HepG2 (cell line): ENCODE data around the gene C22orf31. TPM values are rescaled to one million over a fixed set of nuclear protein-coding genes. Genes with fewer than 3 reads are reported as not detected.

Experiments
- CCDC6 ChIP-seq: sonication (generic); formaldehyde crosslinking; IDR thresholded peaks from 2 replicates; pipeline ENCODE4 v1.8.1; 2022; ENCODE audit warnings: mild to moderate bottlenecking, missing genetic modification reagents, moderate library complexity
- EP300 ChIP-seq, 3 experiments: sonication (generic) in 1 of 3; formaldehyde crosslinking in 1 of 3; IDR thresholded peaks; 2 replicates each; pipeline versions ENCODE4 v1.5.1 to v1.6.1; 2011 to 2020; ENCODE audit warnings: low read depth in 2 of 3, low read length in 2 of 3, borderline replicate concordance in 1 of 3, improper control_type of control experiment in 1 of 3, mild to moderate bottlenecking in 1 of 3, missing genetic modification reagents in 1 of 3, moderate library complexity in 1 of 3
- FOXO1 ChIP-seq: sonication (generic); formaldehyde crosslinking; IDR thresholded peaks from 2 replicates; pipeline ENCODE4 v1.4.0; 2020; ENCODE audit warnings: missing genetic modification reagents
- HOXA3 ChIP-seq: sonication (generic); formaldehyde crosslinking; IDR thresholded peaks from 2 replicates; pipeline ENCODE4 v1.5.0; 2020; ENCODE audit warnings: missing genetic modification reagents
- ISL2 ChIP-seq: sonication (generic); formaldehyde crosslinking; IDR thresholded peaks from 2 replicates; pipeline ENCODE4 v1.5.0; 2020; ENCODE audit warnings: missing genetic modification reagents
- NR0B2 ChIP-seq: sonication (generic); formaldehyde crosslinking; IDR thresholded peaks from 2 replicates; pipeline ENCODE4 v1.4.0; 2020; ENCODE audit warnings: mild to moderate bottlenecking, missing genetic modification reagents
- NR2C2 ChIP-seq: sonication (generic); formaldehyde crosslinking; IDR thresholded peaks from 2 replicates; pipeline ENCODE4 v1.4.0; 2020; ENCODE audit warnings: missing genetic modification reagents, mild to moderate bottlenecking, moderate library complexity, borderline replicate concordance
- POLR2A ChIP-seq, 2 experiments: IDR thresholded peaks; 2 replicates each; pipeline ENCODE4 v1.6.1; 2011; ENCODE audit warnings: low read depth in 2 of 2, low read length in 2 of 2, mild to moderate bottlenecking in 1 of 2, moderate library complexity in 1 of 2; ENCODE audit not compliant: insufficient read depth in 1 of 2
- SALL1 ChIP-seq: sonication (generic); formaldehyde crosslinking; IDR thresholded peaks from 2 replicates; pipeline ENCODE4 v1.8.0; 2022; ENCODE audit warnings: mild to moderate bottlenecking, missing genetic modification reagents
- SMARCC2 ChIP-seq: fragments of 450-650 bp; IDR thresholded peaks from 2 replicates; pipeline ENCODE4 v1.6.1; 2017; ENCODE audit warnings: antibody characterized with exemption, mild to moderate bottlenecking
- TARDBP ChIP-seq: sonication (generic); formaldehyde crosslinking; IDR thresholded peaks from 2 replicates; pipeline ENCODE4 v1.8.0; 2022; ENCODE audit warnings: mild to moderate bottlenecking, missing genetic modification reagents
- TEAD3 ChIP-seq: optimal IDR thresholded peaks from 2 replicates; pipeline ENCODE3; 2016; ENCODE audit warnings: borderline replicate concordance
- ZBTB25 ChIP-seq: IDR thresholded peaks from 2 replicates; pipeline ENCODE4 v1.6.1; 2018; ENCODE audit warnings: missing genetic modification reagents
- ZMYM3 ChIP-seq: sonication (generic); formaldehyde crosslinking; IDR thresholded peaks from 2 replicates; pipeline ENCODE4 v1.5.1; 2020; ENCODE audit warnings: mild to moderate bottlenecking, missing genetic modification reagents
- ZNF12 ChIP-seq: sonication (generic); formaldehyde crosslinking; IDR thresholded peaks from 2 replicates; pipeline ENCODE4 v1.5.0; 2020; ENCODE audit warnings: missing genetic modification reagents
- ZNF143 ChIP-seq: sonication (generic); formaldehyde crosslinking; IDR thresholded peaks from 2 replicates; pipeline ENCODE4 v1.4.0; 2020; ENCODE audit warnings: missing genetic modification reagents
- ZNF180 ChIP-seq: sonication (generic); formaldehyde crosslinking; IDR thresholded peaks from 2 replicates; pipeline ENCODE4 v1.4.0; 2020; ENCODE audit warnings: low read depth, missing genetic modification reagents, borderline replicate concordance
- polyA plus RNA-seq, 8 experiments: library from polyadenylated mRNA; depleted of rRNA in 3 of 8; stranded (reverse) in 7 of 8; unstranded in 1 of 8; fragments of >200 nt; fragmentation: Illumina TruSeq in 4 of 8; extraction: Trizol in 4 of 8; gene quantifications; 2 replicates each; pipeline versions ENCODE4 v1.2.1 to v1.2.3, GENCODE V29; 2011 to 2016; ENCODE audit warnings: low read depth in 4 of 8, missing spikeins in 1 of 8, mixed read lengths in 1 of 8; ENCODE audit not compliant: insufficient read depth in 1 of 8
- total RNA-seq, 5 experiments: library from RNA; depleted of rRNA; stranded (reverse); fragments of >200 nt; fragmentation: Illumina TruSeq; extraction: Trizol; gene quantifications; 2 replicates each; pipeline ENCODE4 v1.2.3, GENCODE V29; 2016; ENCODE audit warnings: low read depth in 1 of 5
- TF ChIP-seq, protein P1 (sequence below): sonication (generic); formaldehyde crosslinking; IDR thresholded peaks from 2 replicates; pipeline ENCODE4 v1.5.1; 2020; ENCODE audit warnings: mild to moderate bottlenecking, missing genetic modification reagents, moderate library complexity
- TF ChIP-seq, protein P2 (sequence below): sonication (generic); formaldehyde crosslinking; IDR thresholded peaks from 2 replicates; pipeline ENCODE4 v1.4.0; 2020; ENCODE audit warnings: missing genetic modification reagents
- TF ChIP-seq, protein P3 (sequence below): sonication (generic); formaldehyde crosslinking; IDR thresholded peaks from 2 replicates; pipeline ENCODE4 v1.8.0; 2022; ENCODE audit warnings: missing genetic modification reagents, mild to moderate bottlenecking, moderate library complexity, borderline replicate concordance

Gene C22orf31
- total and polyA plus RNA-seq, 2 of the 13 experiments (the other 11 are each of a cell fraction or from before 2014, with no cell fraction given): not detected

DNA sequence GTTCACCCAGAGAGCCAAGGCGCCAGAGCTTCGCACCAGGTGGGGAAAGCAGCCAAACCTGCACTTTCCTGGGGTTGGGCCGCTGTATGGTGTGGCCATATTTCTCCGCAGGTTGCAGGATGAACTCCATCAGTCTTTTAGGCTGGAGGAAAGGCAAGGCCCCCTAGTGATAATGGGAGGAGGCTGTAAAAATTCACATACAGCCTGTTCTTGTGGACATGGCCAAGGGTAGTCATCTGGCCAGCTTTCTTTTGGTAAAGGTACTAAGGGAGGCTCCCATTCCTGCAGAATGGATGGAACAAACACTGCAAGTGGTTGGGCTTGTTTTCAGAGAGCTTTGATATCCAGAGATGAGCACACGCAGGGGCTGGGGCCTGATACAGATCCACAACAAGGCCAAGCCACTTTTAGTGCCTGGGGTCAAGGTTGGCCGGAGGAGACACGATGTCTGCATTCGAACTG, 29.6 kb downstream of the C22orf31 start (continued):
- no peak for TF ChIP-seq TEAD3 (CRISPR knock-in tag)
- TF ChIP-seq ZNF12 (CRISPR knock-in tag): no peak
- no peak for TF ChIP-seq ZNF180 (CRISPR knock-in tag)
- TF ChIP-seq SALL1 (CRISPR knock-in tag): peak; percentile 68
- TF ChIP-seq HOXA3 (CRISPR knock-in tag): peak; percentile 39; the same call in 1 of the 2 replicates
- TF ChIP-seq, protein P1, sequence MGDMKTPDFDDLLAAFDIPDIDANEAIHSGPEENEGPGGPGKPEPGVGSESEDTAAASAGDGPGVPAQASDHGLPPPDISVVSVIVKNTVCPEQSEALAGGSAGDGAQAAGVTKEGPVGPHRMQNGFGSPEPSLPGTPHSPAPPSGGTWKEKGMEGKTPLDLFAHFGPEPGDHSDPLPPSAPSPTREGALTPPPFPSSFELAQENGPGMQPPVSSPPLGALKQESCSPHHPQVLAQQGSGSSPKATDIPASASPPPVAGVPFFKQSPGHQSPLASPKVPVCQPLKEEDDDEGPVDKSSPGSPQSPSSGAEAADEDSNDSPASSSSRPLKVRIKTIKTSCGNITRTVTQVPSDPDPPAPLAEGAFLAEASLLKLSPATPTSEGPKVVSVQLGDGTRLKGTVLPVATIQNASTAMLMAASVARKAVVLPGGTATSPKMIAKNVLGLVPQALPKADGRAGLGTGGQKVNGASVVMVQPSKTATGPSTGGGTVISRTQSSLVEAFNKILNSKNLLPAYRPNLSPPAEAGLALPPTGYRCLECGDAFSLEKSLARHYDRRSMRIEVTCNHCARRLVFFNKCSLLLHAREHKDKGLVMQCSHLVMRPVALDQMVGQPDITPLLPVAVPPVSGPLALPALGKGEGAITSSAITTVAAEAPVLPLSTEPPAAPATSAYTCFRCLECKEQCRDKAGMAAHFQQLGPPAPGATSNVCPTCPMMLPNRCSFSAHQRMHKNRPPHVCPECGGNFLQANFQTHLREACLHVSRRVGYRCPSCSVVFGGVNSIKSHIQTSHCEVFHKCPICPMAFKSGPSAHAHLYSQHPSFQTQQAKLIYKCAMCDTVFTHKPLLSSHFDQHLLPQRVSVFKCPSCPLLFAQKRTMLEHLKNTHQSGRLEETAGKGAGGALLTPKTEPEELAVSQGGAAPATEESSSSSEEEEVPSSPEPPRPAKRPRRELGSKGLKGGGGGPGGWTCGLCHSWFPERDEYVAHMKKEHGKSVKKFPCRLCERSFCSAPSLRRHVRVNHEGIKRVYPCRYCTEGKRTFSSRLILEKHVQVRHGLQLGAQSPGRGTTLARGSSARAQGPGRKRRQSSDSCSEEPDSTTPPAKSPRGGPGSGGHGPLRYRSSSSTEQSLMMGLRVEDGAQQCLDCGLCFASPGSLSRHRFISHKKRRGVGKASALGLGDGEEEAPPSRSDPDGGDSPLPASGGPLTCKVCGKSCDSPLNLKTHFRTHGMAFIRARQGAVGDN (CRISPR knock-in tag): 0 out of 2 replicates have a peak, but pooled peaks have one; percentile 35
- TF ChIP-seq, protein P2, sequence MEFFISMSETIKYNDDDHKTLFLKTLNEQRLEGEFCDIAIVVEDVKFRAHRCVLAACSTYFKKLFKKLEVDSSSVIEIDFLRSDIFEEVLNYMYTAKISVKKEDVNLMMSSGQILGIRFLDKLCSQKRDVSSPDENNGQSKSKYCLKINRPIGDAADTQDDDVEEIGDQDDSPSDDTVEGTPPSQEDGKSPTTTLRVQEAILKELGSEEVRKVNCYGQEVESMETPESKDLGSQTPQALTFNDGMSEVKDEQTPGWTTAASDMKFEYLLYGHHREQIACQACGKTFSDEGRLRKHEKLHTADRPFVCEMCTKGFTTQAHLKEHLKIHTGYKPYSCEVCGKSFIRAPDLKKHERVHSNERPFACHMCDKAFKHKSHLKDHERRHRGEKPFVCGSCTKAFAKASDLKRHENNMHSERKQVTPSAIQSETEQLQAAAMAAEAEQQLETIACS (CRISPR knock-in tag): no peak
- TF ChIP-seq TARDBP (CRISPR knock-in tag): peak; percentile 43; the same call in 1 of the 2 replicates
- peak; percentile 14 to 68; a peak in 2 of 4 replicates for TF ChIP-seq EP300 (IDR thresholded peaks at IDR 0.05; ENCODE audit: low read depth in 2 of 2, low read length in 2 of 2)
- no peak for TF ChIP-seq EP300 (CRISPR knock-in tag; IDR thresholded peaks at IDR 0.05; ENCODE audit: borderline replicate concordance)
- peak; percentile 48; the same call in 1 of the 2 replicates for TF ChIP-seq FOXO1 (CRISPR knock-in tag)
- TF ChIP-seq NR2C2: peak; percentile 27; the same call in 1 of the 2 replicates
- TF ChIP-seq ZNF143: 0 out of 2 replicates have a peak, but pooled peaks have one; percentile 34
- TF ChIP-seq CCDC6 (CRISPR knock-in tag): 0 out of 2 replicates have a peak, but pooled peaks have one; percentile 35
- peak; percentile 65; the same call in 1 of the 2 replicates for TF ChIP-seq ISL2 (CRISPR knock-in tag)
- TF ChIP-seq ZBTB25: no peak
- 0 out of 2 replicates have a peak, but pooled peaks have one; percentile 27 for TF ChIP-seq ZMYM3 (CRISPR knock-in tag)
- TF ChIP-seq NR0B2 (CRISPR knock-in tag): 0 out of 2 replicates have a peak, but pooled peaks have one; percentile 17
- TF ChIP-seq POLR2A (IDR thresholded peaks at IDR 0.05; ENCODE audit: insufficient read depth in 1 of 2, low read depth in 2 of 2, low read length in 2 of 2): 0 out of 4 replicates have a peak, but pooled peaks of 1 of the 2 experiments have one; percentile 6
- no peak for TF ChIP-seq SMARCC2
- TF ChIP-seq, protein P3, sequence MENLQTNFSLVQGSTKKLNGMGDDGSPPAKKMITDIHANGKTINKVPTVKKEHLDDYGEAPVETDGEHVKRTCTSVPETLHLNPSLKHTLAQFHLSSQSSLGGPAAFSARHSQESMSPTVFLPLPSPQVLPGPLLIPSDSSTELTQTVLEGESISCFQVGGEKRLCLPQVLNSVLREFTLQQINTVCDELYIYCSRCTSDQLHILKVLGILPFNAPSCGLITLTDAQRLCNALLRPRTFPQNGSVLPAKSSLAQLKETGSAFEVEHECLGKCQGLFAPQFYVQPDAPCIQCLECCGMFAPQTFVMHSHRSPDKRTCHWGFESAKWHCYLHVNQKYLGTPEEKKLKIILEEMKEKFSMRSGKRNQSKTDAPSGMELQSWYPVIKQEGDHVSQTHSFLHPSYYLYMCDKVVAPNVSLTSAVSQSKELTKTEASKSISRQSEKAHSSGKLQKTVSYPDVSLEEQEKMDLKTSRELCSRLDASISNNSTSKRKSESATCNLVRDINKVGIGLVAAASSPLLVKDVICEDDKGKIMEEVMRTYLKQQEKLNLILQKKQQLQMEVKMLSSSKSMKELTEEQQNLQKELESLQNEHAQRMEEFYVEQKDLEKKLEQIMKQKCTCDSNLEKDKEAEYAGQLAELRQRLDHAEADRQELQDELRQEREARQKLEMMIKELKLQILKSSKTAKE (CRISPR knock-in tag): peak; percentile 29; the same call in 1 of the 2 replicates
